AG09319 (cell line): ENCODE results near the gene CLCN4.

Source experiments
- DNase-seq: peaks from one replicate; pipeline ENCODE4 v3.0.0-alpha.2; 2010; ENCODE audit warnings: low read depth; ENCODE audit errors: extremely low read depth
- TF ChIP-seq, protein P1 (sequence below): IDR thresholded peaks from 2 replicates; pipeline ENCODE4 v1.5.1; 2011; ENCODE audit warnings: low read depth, mild to moderate bottlenecking, inconsistent platforms, low read length, moderate library complexity

The CLCN4 gene

GRCh38 chrX:10203617-10204016, 46.8 kb downstream of the CLCN4 start:
- TF ChIP-seq, protein P1, sequence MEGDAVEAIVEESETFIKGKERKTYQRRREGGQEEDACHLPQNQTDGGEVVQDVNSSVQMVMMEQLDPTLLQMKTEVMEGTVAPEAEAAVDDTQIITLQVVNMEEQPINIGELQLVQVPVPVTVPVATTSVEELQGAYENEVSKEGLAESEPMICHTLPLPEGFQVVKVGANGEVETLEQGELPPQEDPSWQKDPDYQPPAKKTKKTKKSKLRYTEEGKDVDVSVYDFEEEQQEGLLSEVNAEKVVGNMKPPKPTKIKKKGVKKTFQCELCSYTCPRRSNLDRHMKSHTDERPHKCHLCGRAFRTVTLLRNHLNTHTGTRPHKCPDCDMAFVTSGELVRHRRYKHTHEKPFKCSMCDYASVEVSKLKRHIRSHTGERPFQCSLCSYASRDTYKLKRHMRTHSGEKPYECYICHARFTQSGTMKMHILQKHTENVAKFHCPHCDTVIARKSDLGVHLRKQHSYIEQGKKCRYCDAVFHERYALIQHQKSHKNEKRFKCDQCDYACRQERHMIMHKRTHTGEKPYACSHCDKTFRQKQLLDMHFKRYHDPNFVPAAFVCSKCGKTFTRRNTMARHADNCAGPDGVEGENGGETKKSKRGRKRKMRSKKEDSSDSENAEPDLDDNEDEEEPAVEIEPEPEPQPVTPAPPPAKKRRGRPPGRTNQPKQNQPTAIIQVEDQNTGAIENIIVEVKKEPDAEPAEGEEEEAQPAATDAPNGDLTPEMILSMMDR, result no peak
- no peak for DNase-seq

DNA sequence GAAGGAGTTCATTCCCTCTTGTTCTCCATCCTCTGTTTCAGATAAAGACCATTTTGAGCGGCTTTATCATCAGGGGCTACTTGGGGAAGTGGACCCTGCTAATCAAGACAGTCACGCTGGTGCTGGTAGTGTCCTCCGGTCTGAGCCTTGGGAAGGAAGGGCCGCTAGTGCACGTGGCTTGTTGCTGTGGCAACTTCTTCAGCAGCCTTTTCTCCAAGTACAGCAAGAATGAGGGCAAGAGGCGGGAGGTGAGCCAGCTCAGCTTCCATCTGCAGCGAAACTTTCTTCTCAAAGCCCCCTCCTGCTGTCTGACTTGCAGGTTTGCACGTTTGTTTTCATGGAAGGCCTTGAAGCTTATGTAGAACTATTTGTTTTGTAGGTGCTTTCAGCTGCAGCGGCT, 49.5 kb downstream of the CLCN4 start:
- no peak for DNase-seq
- TF ChIP-seq, protein P1, result no peak

- TF ChIP-seq, protein P1, result no peak
- DNase-seq, result no peak
Observed at GRCh38 chrX:10208281-10208856, 51.6 kb downstream of the CLCN4 start.

GRCh38 chrX:10208953-10209352, 52.2 kb downstream of the CLCN4 start:
- DNase-seq, result no peak
- TF ChIP-seq, protein P1, result no peak

DNA sequence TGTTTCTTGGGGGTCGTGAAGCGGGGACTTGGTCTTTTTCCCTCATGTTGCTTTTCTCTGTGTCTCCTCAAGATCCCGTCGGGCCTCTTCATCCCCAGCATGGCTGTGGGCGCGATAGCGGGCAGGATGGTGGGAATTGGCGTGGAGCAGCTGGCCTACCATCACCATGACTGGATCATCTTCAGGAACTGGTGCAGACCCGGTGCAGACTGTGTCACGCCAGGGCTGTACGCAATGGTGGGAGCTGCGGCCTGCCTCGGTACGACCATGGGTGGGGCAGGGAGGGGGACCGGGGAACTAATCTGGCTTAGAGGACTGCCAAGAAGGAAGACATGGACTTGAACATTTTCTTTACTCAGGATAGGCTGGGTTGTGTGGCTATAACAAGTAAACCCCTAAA, 55.6 kb downstream of the CLCN4 start:
- TF ChIP-seq, protein P1, result no peak
- no peak for DNase-seq

DNA sequence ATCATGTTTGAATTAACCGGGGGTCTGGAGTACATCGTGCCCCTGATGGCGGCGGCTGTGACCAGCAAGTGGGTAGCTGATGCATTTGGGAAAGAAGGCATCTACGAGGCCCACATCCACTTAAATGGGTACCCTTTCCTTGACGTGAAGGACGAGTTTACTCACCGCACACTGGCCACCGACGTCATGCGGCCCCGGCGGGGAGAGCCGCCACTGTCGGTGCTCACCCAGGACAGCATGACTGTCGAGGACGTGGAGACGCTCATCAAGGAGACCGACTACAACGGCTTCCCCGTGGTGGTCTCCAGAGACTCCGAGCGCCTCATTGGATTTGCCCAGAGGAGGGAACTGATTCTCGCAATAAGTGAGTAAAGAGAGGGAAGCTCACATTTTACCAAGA, 56.9 kb downstream of the CLCN4 start:
- DNase-seq, result no peak
- TF ChIP-seq, protein P1, result no peak

DNA sequence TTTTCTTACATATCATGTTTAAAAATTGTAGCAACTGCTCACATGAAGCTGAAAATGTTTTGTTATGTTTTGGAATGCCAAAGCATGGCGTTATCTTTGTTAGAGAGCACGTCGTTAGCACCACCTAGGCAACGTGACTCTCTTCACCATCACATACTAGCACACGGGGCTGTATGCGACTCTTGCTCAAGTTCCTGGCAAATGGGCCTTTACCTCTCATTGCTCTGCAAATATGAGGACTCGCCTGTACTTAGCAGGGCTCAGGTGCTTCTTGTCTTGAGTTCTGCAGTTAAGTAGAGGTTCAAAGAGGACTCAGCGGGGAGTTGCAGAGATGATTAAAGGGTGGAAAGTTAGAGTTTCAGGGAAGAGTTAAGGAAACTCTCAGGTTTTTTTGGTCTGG, 59.4 kb downstream of the CLCN4 start:
- DNase-seq, result no peak
- TF ChIP-seq, protein P1, result no peak
